ENCODE results near the gene CBARP.

Gene CBARP

GRCh38 chr19:1238369-1239303 is 831 bp upstream of the CBARP start:
- DNase-seq (ENCODE audit: low read depth) = no peak

- DNase-seq (ENCODE audit: low read depth) = no peak
Measured at GRCh38 chr19:1237027-1237659, 662 bp downstream of the CBARP start.

- no peak for DNase-seq (ENCODE audit: low read depth)
Measured at GRCh38 chr19:1236576-1236975, 1.2 kb downstream of the CBARP start.

DNA sequence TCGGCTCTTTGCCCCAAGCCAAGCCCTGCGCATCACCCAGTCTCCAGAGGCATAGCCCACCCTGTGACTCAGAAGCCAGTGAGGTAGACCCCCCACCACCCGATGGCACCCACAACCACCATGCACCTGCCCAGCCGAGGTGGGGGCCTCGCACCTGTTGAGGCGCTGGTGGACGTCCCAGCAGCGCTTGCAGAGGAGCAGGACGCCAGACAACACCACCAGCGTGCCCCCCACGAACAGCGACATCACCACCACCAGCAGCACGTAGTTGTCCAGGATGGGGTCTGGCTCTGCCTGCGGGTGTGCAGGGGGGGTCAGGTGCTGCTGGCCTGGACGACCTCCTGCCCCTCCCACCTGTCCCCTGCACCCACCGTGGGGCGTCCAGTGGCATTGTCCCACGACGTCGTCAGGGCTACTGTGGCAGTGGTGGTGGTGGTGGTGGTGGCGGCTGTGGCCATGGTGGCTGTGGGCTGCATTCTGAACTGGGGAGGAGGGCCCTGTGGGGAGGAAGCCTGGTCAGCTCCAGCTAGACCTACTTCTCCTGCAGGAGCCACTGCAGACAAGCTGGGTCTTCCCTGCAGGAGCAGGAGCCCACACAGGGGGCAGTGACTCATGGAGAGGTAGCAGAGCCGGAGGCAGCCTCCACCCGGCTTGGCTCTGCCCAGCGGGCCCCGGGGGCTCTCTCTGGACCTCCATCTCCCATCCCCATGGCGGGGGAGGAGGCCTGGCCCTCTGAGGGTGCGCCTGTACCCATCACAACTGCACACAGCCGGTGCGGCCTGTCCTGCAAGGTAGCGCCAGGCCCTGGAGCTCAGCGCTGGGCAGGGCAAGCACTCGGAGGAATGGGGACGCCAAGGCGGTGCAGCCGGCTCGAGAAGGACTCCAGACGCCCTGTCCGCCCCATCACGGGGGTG is 1.9 kb downstream of the CBARP start:
- no peak for DNase-seq (ENCODE audit: low read depth)

DNA sequence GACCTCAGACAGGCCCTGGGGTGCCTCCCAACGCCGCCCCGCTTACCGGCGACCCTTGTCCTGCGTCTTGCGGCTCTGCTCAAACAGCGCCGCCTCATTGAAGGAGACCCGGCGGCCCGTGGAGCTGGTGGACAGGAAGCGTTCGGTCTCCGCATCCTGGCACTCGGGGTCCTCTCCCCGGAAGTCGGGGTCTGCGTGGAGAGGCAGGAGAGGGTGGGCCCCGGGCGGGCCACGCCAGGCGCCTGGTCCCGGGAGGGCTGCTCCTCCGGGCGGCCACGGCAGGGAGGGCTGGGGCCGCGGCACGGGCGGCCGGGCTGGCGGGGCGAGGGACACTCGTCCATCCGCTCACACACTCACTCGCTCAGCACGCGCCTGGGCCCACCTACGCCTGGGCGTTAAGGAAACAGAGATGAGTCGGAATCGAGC is 2.8 kb downstream of the CBARP start:
- no peak for DNase-seq (ENCODE audit: low read depth)

DNA sequence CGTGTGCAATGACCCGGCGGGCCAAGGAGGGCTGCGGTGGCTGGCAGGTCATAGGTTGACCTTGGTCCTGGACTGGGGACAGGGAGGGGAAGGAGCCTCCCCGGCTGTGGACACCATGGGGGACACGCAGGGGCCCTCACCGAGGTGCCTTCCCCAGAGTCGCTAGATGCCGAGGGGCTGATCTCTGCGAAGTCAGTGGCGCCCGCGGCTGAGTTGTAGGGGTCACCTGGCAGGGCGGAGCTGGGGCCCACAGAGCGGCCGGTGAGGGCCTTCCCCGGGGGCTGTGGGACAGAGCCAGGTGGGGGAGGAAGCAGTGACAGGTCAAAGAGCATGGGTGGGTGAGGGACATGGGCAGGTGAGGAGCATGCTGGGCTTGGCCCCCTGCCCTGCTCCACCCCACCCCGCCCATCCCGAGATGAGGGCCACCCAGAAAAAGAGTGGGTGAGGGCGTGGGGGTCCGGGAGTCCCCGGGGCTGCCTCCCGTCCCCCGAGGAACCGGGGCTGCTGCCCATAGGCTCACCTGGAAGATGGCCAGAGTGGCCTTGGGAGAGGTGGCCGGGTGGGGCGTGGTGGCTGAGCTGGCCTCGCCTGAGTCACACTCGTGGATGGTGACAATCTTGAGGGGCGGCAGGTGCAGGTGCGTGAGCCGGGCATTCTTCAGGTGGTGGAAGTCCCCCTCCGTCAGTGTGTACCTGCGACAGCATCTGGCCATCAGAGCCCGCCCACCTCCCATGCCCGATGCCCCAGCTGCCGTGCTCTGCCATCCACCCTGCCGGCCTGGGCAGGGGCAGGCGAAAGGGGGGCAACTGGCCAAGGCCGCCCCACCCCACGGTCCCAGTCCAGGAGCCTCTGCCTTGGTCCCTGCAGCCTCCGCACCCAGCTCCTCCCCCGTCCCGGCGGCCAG is 3.5 kb downstream of the CBARP start:
- DNase-seq (ENCODE audit: low read depth) = no peak

DNA sequence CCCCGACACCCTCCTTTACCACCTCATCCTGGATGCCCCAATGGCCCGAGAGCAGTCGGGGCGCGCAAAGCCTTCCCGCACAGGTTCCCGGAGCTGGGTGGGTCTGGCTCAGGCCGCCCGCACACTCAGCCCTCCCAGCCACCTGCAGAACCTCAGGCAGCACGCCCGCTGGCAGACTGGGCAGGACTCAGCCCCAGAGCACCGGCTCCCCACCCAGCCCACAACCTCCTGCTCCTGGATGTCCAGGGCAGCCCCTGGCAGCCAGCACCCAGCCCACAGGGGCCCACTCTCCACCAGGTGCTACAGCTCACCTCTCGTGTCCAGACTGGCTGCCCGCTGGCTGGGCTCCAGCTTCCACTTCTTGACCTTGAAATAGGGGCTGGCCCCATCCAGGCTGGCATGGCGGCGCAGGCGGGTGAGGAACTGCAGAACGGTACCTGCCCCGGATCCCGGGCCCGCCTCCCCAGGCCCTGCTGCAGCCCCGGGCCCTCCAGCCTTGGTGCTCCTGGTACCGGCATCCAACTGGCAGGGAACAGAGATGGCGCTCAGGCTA is 4.6 kb downstream of the CBARP start:
- DNase-seq (ENCODE audit: low read depth) = no peak

DNA sequence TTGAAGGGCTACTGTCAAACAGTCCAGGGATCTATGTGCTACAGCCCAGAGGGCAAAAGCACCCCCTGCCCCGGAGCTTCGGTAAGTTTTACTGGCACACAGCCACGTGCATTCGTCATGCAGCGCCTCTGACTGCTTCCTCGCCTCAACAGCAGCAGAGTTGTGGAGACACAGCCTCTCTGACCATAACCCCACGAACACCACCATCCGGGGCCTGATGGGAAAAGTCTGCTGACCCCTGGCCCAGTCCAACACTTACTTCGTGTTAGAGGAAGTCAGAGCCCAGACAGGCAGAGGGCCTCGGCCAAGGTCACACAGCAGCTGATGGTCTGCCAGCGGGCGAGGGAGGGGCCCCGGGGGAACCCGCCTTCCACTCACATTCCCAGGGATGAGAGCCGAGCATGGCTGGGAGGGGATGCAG is 5.1 kb downstream of the CBARP start:
- no peak for DNase-seq (ENCODE audit: low read depth)

GRCh38 chr19:1231729-1232637 is 5.8 kb downstream of the CBARP start:
- no peak for DNase-seq (ENCODE audit: low read depth)

- DNase-seq (ENCODE audit: low read depth) = no peak
Measured at GRCh38 chr19:1230783-1231489, 6.9 kb downstream of the CBARP start.

DNA sequence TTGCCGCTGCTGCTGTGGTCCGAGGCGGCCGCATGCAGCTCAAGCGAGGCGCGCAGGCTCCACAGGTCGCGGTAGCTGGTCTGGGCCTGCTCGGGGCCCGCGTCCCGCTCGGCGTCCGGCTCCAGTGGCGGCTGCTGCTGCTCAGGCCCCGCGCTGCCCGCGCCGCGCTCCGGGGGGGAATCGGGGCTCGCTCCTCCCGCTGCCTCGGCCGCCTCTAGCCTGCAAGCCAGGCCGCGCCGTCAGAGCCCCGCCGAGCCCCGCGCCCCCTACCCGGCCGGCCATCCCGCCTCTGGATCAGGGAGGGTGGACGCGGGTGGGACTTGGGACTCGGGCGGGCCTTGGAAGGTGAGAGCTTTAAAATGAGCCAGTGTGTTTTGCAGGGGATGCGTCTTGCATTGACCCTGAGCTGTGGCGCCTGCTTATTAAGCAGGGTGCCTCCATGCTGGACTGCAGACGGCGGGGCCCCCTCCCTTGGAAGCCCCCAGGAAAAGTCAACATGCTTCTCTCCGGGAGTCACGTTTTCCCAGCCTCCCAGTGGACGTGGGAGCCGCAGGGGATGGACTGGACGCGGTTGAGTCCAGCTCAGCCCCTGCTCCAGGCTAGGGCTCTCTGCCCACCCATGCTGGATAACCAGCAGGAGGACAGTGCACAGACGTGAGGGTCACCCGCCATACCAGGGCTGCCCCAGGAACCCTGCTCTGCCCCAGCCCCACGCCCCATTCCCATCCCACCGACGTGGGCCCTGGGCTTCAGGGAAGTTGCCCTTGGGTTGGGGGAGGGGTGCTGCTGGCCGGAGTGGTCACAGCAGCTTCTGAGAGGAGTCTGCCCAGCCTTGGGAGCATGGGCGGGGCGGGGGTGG is 7.7 kb downstream of the CBARP start:
- DNase-seq (ENCODE audit: low read depth) = no peak

GRCh38 chr19:1229056-1229923 is 8.5 kb downstream of the CBARP start:
- DNase-seq (ENCODE audit: low read depth) = no peak

- DNase-seq (ENCODE audit: low read depth) = no peak
Measured at GRCh38 chr19:1228161-1228957, 9.4 kb downstream of the CBARP start.

GRCh38 chr19:1227304-1228054 is 10.3 kb downstream of the CBARP start:
- DNase-seq (ENCODE audit: low read depth) = no peak

- DNase-seq (ENCODE audit: low read depth) = no peak
Measured at GRCh38 chr19:1226522-1227303, 11.1 kb downstream of the CBARP start.

Data from activated T-cell treated with anti-CD3 and anti-CD28 coated beads for 48 hours (primary cell).